ENCODE measurements around the gene AIFM3. TPM values are rescaled to one million over a fixed set of nuclear protein-coding genes. Genes with fewer than 3 reads are reported as not detected.

The AIFM3 gene
- total RNA-seq, 2 donors from 2014 or later, result 1.4 to 1.8 TPM

GRCh38 chr22:20979243-20979809 lies 12.3 kb downstream of the AIFM3 start:
- Histone ChIP-seq H3K4me3 (peak overlapping the region in 1 of 2 donors; percentile 11), H3K27me3 (replicated peaks; ENCODE audit: insufficient read depth) (no peaks in the 10 kb centered on the region), H3K4me1 (replicated peaks) (peaks cover 13% of the 10 kb centered on the region), H3K9me3 (no peaks in the 10 kb centered on the region), H3K36me3 (no peaks in the 10 kb centered on the region), H3K27ac (no peak overlapping the region)
- TF ChIP-seq POLR2AphosphoS5 (IDR thresholded peaks at IDR 0.05), result peak; percentile 60
- no peak for TF ChIP-seq CTCF (IDR thresholded peaks at IDR 0.05)
- TF ChIP-seq POLR2A (IDR thresholded peaks at IDR 0.05), result no peak
- peak; percentile 74 for DNase-seq (ENCODE audit: low spot score)
- 10% methylated on average over 39 of the region's 39 CpGs for WGBS
- intact Hi-C loops (cut with DNase I), result no loop called here

- H3K4me3 ChIP-seq, result peak overlapping the region in 1 of 2 donors; percentile 11
- no peaks in the 10 kb centered on the region for H3K9me3 ChIP-seq
- DNase-seq (ENCODE audit: low spot score), result no peak
- intact Hi-C loops (cut with DNase I), result loop anchor here (2.0 kb wide), 1 partner anchor 63 kb away; the partner anchor contains the start of gene CRKL
- no peak for TF ChIP-seq POLR2AphosphoS5 (IDR thresholded peaks at IDR 0.05)
- no peak for TF ChIP-seq CTCF (IDR thresholded peaks at IDR 0.05)
- TF ChIP-seq POLR2A (IDR thresholded peaks at IDR 0.05), result no peak
- H3K4me1 ChIP-seq (replicated peaks), result peaks cover 13% of the 10 kb centered on the region
- no peaks in the 10 kb centered on the region for H3K27me3 ChIP-seq (replicated peaks; ENCODE audit: insufficient read depth)
- 35% methylated on average over 13 of the region's 13 CpGs for WGBS
- no peaks in the 10 kb centered on the region for H3K36me3 ChIP-seq
- no peak overlapping the region for H3K27ac ChIP-seq
Observed at GRCh38 chr22:20979940-20980453, 12.9 kb downstream of the AIFM3 start.

- no peak overlapping the region for H3K27ac ChIP-seq
Observed at GRCh38 chr22:20980523-20980922, 13.5 kb downstream of the AIFM3 start.

GRCh38 chr22:20980938-20981722 lies 14.1 kb downstream of the AIFM3 start:
- 65% methylated on average over 10 of the region's 10 CpGs for WGBS
- Histone ChIP-seq H3K27ac (peak overlapping the region; percentile 86 to 88), H3K4me3 (peak overlapping the region; percentile 75 to 89), H3K4me1 (replicated peaks) (peaks cover 13% of the 10 kb centered on the region), H3K9me3 (no peaks in the 10 kb centered on the region), H3K36me3 (no peaks in the 10 kb centered on the region), H3K27me3 (replicated peaks; ENCODE audit: insufficient read depth) (no peaks in the 10 kb centered on the region)
- intact Hi-C loops (cut with DNase I), result loop anchor here (2.0 kb wide), 1 partner anchor 64 kb away; the partner anchor contains the start of gene CRKL
- TF ChIP-seq POLR2A (IDR thresholded peaks at IDR 0.05) (no peak), POLR2AphosphoS5 (IDR thresholded peaks at IDR 0.05) (no peak), CTCF (IDR thresholded peaks at IDR 0.05) (no peak)
- DNase-seq (ENCODE audit: low spot score), result no peak

More at GRCh38 chr22:20980523-20980922, 13.5 kb downstream of the AIFM3 start:
- intact Hi-C loops (cut with DNase I), result loop anchor here (2.0 kb wide), 1 partner anchor 64 kb away; the partner anchor contains the start of gene CRKL
- 84% methylated on average over 4 of the region's 4 CpGs for WGBS
- H3K4me3 ChIP-seq, result no peak overlapping the region
- no peak for DNase-seq (ENCODE audit: low spot score)
- TF ChIP-seq CTCF (IDR thresholded peaks at IDR 0.05) (no peak), POLR2AphosphoS5 (IDR thresholded peaks at IDR 0.05) (no peak), POLR2A (IDR thresholded peaks at IDR 0.05) (no peak)
- no peaks in the 10 kb centered on the region for H3K9me3 ChIP-seq
- peaks cover 13% of the 10 kb centered on the region for H3K4me1 ChIP-seq (replicated peaks)
- no peaks in the 10 kb centered on the region for H3K36me3 ChIP-seq
- H3K27me3 ChIP-seq (replicated peaks; ENCODE audit: insufficient read depth), result no peaks in the 10 kb centered on the region
